ENCODE measurements around the gene MYO1A. TPM values are rescaled to one million over a fixed set of nuclear protein-coding genes. Genes with fewer than 3 reads are reported as not detected.
A peak's percentile ranks its signal among the peaks of the same experiment; 100 is the strongest.

MYO1A gene
- total and polyA plus RNA-seq, 2 of the 13 experiments (the other 11 are each of a cell fraction or from before 2014, with no cell fraction given): 5.3 to 6.0 TPM

DNA sequence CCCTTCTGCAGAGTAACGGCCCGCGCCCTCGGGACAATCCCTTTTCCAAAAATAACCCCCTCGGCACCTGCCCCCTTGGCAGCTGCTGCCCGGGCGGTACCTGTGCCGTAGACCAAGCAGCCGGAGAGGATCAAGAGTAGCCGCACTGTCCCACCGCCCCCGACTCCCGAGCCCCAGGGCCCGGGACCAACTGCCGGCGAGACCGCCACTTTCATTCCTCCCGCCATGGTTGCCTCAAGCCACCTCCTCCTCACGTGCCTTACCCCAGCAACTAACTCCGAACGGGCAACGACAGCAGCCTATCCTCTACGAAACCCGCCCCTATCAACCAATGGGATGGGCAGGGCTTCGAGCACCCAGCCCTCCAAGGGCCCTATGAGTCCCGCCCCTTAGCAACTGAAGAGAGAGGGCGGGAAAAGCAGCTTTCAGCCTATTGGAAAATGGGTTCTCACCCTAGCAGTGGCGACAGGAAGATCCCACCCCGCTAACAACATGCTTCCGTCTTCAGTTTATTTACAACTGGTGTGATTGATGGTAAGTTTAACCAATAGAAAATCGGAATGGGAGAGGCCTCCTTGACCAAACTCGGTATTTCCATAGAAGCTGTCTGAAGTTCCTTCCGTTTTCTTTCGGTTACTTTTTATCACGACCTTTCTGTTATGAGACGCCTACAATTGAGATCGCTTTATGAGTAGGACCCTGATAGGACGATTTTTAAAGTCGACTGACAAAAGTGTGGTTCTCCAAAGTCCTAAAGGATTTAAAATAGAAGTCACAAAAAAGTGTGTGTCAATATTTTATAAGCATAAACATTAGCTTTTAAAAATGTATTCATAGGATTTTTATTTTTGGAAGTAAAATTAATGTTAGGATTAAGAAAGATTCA, 28.8 kb upstream of the MYO1A start, which contains the start of gene NEMP1 (continued):
- TF ChIP-seq PLRG1 (conservative IDR thresholded peaks at IDR 0.05): no peak
- TF ChIP-seq ZFY (CRISPR knock-in tag; IDR thresholded peaks at IDR 0.05): peak; percentile 70; the same call in 1 of the 2 replicates
- TF ChIP-seq, protein P1, sequence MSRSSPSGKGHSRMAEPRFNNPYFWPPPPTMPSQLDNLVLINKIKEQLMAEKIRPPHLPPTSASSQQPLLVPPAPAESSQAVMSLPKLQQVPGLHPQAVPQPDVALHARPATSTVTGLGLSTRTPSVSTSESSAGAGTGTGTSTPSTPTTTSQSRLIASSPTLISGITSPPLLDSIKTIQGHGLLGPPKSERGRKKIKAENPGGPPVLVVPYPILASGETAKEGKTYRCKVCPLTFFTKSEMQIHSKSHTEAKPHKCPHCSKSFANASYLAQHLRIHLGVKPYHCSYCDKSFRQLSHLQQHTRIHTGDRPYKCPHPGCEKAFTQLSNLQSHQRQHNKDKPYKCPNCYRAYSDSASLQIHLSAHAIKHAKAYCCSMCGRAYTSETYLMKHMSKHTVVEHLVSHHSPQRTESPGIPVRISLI (CRISPR knock-in tag; IDR thresholded peaks at IDR 0.05; ENCODE audit: borderline replicate concordance): no peak
- TF ChIP-seq, protein P2, sequence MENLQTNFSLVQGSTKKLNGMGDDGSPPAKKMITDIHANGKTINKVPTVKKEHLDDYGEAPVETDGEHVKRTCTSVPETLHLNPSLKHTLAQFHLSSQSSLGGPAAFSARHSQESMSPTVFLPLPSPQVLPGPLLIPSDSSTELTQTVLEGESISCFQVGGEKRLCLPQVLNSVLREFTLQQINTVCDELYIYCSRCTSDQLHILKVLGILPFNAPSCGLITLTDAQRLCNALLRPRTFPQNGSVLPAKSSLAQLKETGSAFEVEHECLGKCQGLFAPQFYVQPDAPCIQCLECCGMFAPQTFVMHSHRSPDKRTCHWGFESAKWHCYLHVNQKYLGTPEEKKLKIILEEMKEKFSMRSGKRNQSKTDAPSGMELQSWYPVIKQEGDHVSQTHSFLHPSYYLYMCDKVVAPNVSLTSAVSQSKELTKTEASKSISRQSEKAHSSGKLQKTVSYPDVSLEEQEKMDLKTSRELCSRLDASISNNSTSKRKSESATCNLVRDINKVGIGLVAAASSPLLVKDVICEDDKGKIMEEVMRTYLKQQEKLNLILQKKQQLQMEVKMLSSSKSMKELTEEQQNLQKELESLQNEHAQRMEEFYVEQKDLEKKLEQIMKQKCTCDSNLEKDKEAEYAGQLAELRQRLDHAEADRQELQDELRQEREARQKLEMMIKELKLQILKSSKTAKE (CRISPR knock-in tag; IDR thresholded peaks at IDR 0.05; ENCODE audit: borderline replicate concordance): no peak
- TF ChIP-seq ZKSCAN1 (IDR thresholded peaks at IDR 0.05; ENCODE audit: low read length): no peak
- peak; percentile 35; the same call in 1 of the 2 replicates for TF ChIP-seq NCOR1 (IDR thresholded peaks at IDR 0.05; ENCODE audit: borderline replicate concordance, low read length)
- peak; percentile 74 for TF ChIP-seq GABPA (IDR thresholded peaks at IDR 0.05; ENCODE audit: low read depth, low read length)
- peak; percentile 97 for TF ChIP-seq GABPA (CRISPR knock-in tag; IDR thresholded peaks at IDR 0.05; ENCODE audit: low read depth)
- TF ChIP-seq PTBP1 (IDR thresholded peaks at IDR 0.05; ENCODE audit: low read depth, low read length, poor library complexity, severe bottlenecking): no peak
- no peak for TF ChIP-seq FOXJ3 (CRISPR knock-in tag; IDR thresholded peaks at IDR 0.05; ENCODE audit: borderline replicate concordance)
- peak; percentile 62; the same call in 1 of the 2 replicates for TF ChIP-seq ZSCAN9 (CRISPR knock-in tag; IDR thresholded peaks at IDR 0.05; ENCODE audit: borderline replicate concordance)
- peak; percentile 32; the same call in 1 of the 2 replicates for TF ChIP-seq RFXANK (CRISPR knock-in tag; IDR thresholded peaks at IDR 0.05)
- TF ChIP-seq, protein P3, sequence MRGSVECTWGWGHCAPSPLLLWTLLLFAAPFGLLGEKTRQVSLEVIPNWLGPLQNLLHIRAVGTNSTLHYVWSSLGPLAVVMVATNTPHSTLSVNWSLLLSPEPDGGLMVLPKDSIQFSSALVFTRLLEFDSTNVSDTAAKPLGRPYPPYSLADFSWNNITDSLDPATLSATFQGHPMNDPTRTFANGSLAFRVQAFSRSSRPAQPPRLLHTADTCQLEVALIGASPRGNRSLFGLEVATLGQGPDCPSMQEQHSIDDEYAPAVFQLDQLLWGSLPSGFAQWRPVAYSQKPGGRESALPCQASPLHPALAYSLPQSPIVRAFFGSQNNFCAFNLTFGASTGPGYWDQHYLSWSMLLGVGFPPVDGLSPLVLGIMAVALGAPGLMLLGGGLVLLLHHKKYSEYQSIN (CRISPR knock-in tag; IDR thresholded peaks at IDR 0.05; ENCODE audit: borderline replicate concordance): no peak
- TF ChIP-seq, protein P4, sequence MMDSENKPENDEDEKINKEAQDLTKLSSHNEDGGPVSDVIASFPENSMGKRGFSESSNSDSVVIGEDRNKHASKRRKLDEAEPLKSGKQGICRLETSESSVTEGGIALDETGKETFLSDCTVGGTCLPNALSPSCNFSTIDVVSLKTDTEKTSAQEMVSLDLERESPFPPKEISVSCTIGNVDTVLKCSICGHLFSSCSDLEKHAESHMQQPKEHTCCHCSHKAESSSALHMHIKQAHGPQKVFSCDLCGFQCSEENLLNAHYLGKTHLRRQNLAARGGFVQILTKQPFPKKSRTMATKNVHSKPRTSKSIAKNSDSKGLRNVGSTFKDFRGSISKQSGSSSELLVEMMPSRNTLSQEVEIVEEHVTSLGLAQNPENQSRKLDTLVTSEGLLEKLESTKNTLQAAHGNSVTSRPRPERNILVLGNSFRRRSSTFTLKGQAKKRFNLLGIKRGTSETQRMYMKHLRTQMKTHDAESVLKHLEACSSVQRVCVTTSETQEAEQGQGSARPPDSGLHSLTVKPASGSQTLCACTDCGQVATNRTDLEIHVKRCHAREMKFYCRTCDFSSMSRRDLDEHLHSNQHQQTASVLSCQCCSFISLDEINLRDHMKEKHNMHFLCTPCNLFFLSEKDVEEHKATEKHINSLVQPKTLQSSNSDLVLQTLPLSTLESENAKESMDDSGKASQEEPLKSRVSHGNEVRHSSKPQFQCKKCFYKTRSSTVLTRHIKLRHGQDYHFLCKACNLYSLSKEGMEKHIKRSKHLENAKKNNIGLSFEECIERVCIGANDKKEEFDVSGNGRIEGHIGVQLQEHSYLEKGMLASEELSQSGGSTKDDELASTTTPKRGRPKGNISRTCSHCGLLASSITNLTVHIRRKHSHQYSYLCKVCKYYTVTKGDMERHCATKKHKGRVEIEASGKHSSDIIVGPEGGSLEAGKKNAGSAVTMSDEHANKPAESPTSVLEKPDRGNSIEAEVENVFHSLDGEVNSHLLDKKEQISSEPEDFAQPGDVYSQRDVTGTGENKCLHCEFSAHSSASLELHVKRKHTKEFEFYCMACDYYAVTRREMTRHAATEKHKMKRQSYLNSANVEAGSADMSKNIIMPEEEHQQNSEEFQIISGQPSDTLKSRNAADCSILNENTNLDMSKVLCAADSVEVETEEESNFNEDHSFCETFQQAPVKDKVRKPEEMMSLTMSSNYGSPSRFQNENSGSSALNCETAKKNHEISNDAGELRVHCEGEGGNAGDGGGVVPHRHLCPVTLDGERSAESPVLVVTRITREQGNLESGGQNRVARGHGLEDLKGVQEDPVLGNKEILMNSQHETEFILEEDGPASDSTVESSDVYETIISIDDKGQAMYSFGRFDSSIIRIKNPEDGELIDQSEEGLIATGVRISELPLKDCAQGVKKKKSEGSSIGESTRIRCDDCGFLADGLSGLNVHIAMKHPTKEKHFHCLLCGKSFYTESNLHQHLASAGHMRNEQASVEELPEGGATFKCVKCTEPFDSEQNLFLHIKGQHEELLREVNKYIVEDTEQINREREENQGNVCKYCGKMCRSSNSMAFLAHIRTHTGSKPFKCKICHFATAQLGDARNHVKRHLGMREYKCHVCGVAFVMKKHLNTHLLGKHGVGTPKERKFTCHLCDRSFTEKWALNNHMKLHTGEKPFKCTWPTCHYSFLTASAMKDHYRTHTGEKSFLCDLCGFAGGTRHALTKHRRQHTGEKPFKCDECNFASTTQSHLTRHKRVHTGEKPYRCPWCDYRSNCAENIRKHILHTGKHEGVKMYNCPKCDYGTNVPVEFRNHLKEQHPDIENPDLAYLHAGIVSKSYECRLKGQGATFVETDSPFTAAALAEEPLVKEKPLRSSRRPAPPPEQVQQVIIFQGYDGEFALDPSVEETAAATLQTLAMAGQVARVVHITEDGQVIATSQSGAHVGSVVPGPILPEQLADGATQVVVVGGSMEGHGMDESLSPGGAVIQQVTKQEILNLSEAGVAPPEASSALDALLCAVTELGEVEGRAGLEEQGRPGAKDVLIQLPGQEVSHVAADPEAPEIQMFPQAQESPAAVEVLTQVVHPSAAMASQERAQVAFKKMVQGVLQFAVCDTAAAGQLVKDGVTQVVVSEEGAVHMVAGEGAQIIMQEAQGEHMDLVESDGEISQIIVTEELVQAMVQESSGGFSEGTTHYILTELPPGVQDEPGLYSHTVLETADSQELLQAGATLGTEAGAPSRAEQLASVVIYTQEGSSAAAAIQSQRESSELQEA (CRISPR knock-in tag; IDR thresholded peaks at IDR 0.05; ENCODE audit: not compliant biosample characterization): peak; percentile 51
- peak; percentile 53; the same call in 1 of the 2 replicates for TF ChIP-seq POGZ (CRISPR knock-in tag; IDR thresholded peaks at IDR 0.05)
- no peak for TF ChIP-seq RBAK (CRISPR knock-in tag; IDR thresholded peaks at IDR 0.05)
- TF ChIP-seq ZNF124 (CRISPR knock-in tag; IDR thresholded peaks at IDR 0.05): no peak

Data from HepG2 (cell line).